IgD-negative memory B cell (primary cell): ENCODE data around the gene GPR15LG. TPM values are rescaled to one million over a fixed set of nuclear protein-coding genes. Genes with fewer than 3 reads are reported as not detected.
"Not testable (repeated sequence)": the region's sequence is repeated elsewhere in the genome, so short reads cannot be mapped to it uniquely, and the experiment has no call there.

Experiments
- H3K27ac Mint-ChIP-seq, 3 donors: one replicate each; pipeline ENCODE4 v1.8.0; 2020 to 2022; ENCODE audit warnings: mild to moderate bottlenecking in 3 of 3, mixed read lengths in 3 of 3, moderate library complexity in 1 of 3
- H3K27me3 Mint-ChIP-seq: one replicate; pipeline ENCODE4 v1.8.0; 2021; ENCODE audit warnings: mixed read lengths
- H3K36me3 Mint-ChIP-seq: one replicate; pipeline ENCODE4 v1.8.0; 2020; ENCODE audit warnings: mild to moderate bottlenecking, mixed read lengths
- H3K4me1 Mint-ChIP-seq, 3 donors: one replicate each; pipeline ENCODE4 v1.8.0; 2020 to 2022; ENCODE audit warnings: mixed read lengths in 3 of 3, mild to moderate bottlenecking in 1 of 3
- H3K4me3 Mint-ChIP-seq, 4 donors: one replicate each; pipeline ENCODE4 v1.8.0; 2020 to 2022; ENCODE audit warnings: mild to moderate bottlenecking in 4 of 4, mixed read lengths in 4 of 4, moderate library complexity in 3 of 4
- H3K9me3 Mint-ChIP-seq, 3 donors: one replicate each; pipeline ENCODE4 v1.8.0; 2020 to 2021; ENCODE audit warnings: mixed read lengths in 3 of 3, mild to moderate bottlenecking in 1 of 3
- polyA plus RNA-seq: library from polyadenylated mRNA; unstranded; fragments of 300-500 nt; fragmentation: Illumina TruSeq; gene quantifications from one replicate; pipeline ENCODE4 v1.2.3, GENCODE V29; 2021

Gene GPR15LG
- polyA plus RNA-seq, 1 donor from 2014 or later: not detected

DNA sequence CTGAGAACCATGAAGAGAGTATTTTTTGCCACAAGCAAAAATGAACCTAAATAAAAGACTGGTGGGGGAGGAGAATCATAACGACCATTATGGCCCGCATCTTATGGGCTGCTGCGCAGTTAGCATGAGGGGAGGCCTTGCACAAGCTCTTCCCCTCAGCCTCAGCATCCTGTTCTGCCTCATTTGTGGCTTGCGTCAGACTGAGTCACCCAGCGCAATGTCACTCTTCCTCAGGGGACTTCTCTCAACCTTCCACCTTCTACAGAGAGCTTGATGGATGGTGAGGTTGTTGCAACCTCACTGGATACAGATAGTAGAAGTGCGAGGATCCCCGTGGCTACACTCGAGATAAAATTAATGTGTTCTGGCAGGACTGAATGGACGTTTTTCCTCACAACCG lies 16.8 kb upstream of the GPR15LG start:
- peaks cover 2% of the 10 kb centered on the region for H3K36me3 Mint-ChIP-seq
- peak overlapping the region in 1 of 4 donors; percentile 20 for H3K4me3 Mint-ChIP-seq
- no peaks in the 10 kb centered on the region for H3K9me3 Mint-ChIP-seq
- no peaks in the 10 kb centered on the region for H3K27me3 Mint-ChIP-seq
- peak overlapping the region in 2 of 3 donors; percentile 1 to 86 for H3K27ac Mint-ChIP-seq
- H3K4me1 Mint-ChIP-seq: peaks cover 5 to 11% (median 5%) of the 10 kb centered on the region in 3 donors

DNA sequence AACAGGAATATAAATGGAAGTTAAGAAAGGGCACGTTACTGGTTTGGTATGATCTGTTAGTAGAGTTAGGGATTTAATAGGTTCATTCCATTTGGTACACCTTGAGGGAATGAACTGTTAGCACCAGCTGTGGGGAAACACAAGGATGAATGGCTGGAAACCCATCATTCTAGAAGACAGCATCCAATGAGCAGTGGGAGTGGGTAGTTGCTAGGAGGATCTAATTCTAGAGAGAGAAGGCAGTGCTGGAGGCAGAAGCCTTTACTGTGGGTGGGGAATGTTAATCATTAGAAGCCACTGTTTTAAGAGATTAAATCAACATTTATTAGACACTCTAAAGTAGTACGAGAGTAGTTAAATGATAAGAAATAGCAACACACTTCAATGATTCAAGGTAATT lies 15.5 kb upstream of the GPR15LG start:
- H3K27ac Mint-ChIP-seq: peak overlapping the region in 1 of 3 donors; percentile 96
- H3K4me1 Mint-ChIP-seq: peaks cover 5 to 11% (median 5%) of the 10 kb centered on the region in 3 donors
- peaks cover 2% of the 10 kb centered on the region for H3K36me3 Mint-ChIP-seq
- no peaks in the 10 kb centered on the region for H3K27me3 Mint-ChIP-seq
- H3K4me3 Mint-ChIP-seq: no peak overlapping the region
- no peaks in the 10 kb centered on the region for H3K9me3 Mint-ChIP-seq

DNA sequence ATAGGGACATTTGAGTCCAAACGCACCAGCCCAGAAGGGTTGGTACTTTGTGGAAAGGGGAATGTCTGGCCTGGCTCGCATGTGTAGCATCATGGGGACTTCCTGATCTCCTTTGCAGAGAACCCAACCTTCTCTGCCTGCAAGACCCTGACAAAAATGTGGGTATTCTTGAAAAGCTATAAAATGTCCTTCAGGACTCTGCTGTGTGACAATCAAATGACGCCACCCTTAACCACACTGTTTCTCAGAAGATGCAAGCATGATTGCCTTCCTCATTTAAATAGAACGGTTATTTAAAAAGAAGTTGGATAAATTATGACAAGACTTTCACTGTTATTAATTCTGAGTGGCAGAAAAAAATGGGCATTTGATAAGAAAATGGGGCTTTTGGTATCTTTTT lies 15.1 kb upstream of the GPR15LG start:
- H3K4me3 Mint-ChIP-seq: no peak overlapping the region
- H3K36me3 Mint-ChIP-seq: peaks cover 2% of the 10 kb centered on the region
- no peaks in the 10 kb centered on the region for H3K27me3 Mint-ChIP-seq
- H3K27ac Mint-ChIP-seq: peak overlapping the region in 1 of 3 donors; percentile 96
- peaks cover 5 to 11% (median 5%) of the 10 kb centered on the region in 3 donors for H3K4me1 Mint-ChIP-seq
- H3K9me3 Mint-ChIP-seq: no peaks in the 10 kb centered on the region

DNA sequence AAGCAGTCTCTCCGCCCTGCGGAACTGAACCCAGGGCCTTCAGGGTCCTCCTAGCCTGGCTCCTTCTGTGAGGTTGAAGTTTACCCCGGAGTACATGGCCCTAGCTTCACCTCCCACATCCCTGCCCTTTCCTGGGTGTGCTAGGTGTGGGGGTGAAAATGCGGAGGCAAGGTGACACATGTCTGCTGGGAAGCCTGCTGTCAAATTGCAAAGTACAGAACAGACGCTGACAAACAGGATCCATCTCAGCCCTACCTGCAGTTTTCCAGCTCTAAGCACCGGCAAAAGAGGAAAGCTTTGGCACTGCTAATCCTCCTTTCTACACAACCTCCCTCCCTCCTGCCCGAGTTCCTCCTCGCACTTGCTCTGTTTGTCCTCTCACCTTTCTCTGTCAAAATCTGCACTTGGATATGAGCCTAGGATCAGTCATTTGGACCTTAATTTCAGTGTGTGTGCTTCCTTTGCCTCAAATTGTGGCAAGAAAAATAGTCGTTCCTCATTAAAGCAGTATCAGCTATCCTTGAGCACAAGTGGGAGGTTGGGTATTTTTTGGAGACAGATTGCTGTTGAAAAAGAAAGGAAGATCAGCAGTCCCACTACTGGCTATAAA lies 14.4 kb upstream of the GPR15LG start:
- peaks cover 1% of the 10 kb centered on the region for H3K27me3 Mint-ChIP-seq
- H3K27ac Mint-ChIP-seq: no peak overlapping the region

DNA sequence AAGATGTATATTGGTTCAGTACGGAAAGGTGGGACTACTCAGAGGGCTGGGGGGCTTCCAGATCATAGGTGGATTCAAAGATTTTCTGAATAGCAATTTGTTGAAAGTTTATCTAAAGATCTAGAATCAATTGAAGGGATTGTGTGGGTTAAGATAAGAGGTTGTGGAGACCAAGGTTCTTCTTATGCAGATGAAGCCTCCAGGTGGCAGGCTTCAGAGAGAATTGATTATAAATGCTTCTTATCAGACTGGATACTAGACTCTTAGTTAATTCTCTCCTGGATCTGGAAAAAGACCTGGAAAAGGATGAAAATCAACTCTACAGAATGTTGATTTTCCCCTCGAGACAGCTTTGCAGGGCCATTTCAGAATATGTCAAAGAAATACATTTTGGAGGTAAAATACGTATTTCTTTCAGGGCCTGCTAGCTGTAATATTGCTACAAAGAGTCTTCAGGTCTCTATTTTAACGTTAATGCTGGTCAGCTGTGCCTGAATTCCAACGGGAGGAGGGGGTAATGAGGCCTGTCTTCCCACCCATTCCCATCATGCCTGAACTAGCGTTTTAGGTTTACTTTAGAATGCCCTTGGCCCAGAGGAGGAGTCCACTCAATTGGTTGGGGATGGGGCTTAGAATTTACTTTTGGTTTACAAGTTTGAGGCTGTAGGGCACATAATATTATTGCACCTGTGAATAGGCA lies 12.8 kb upstream of the GPR15LG start:
- Mint-ChIP-seq H3K27me3 (peaks cover 8% of the 10 kb centered on the region), H3K36me3 (peaks cover under 1% of the 10 kb centered on the region), H3K4me3 (no peak overlapping the region), H3K4me1 (peaks cover 10 to 19% (median 18%) of the 10 kb centered on the region in 3 donors), H3K9me3 (no peaks in the 10 kb centered on the region), H3K27ac (no peak overlapping the region)

More for the DNA sequence above, 14.4 kb upstream of the GPR15LG start:
- peaks cover 2% of the 10 kb centered on the region for H3K36me3 Mint-ChIP-seq
- H3K9me3 Mint-ChIP-seq: no peaks in the 10 kb centered on the region
- H3K4me1 Mint-ChIP-seq: peaks cover 9 to 13% (median 10%) of the 10 kb centered on the region in 3 donors
- no peak overlapping the region for H3K4me3 Mint-ChIP-seq

DNA sequence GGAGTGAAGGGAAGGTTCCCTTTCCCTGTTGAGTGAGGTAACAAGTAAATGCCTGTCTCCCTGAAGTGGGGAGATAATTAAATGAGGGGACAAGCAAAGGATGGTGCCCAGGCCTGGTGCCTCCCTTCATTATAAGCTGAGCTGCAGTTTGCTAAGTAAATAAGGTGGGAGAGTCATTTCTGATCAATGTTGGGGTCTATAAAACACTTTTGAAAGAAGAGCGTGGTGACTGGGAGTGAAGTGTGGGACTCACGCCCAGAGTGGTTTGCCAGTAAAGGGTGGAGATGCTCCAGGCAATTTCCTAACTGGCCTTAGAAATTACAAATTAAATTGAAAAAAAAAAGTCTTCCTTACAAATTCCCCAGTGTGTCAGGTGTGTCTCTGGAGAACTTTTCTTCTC lies 9.6 kb upstream of the GPR15LG start:
- H3K9me3 Mint-ChIP-seq: peaks cover 0 to 6% (median 0%) of the 10 kb centered on the region in 3 donors
- H3K27ac Mint-ChIP-seq: no peak overlapping the region
- peak overlapping the region in 1 of 4 donors; percentile 78 for H3K4me3 Mint-ChIP-seq
- H3K4me1 Mint-ChIP-seq: peaks cover 4 to 15% (median 10%) of the 10 kb centered on the region in 3 donors
- H3K27me3 Mint-ChIP-seq: peaks cover 10% of the 10 kb centered on the region
- H3K36me3 Mint-ChIP-seq: peaks cover 2% of the 10 kb centered on the region

DNA sequence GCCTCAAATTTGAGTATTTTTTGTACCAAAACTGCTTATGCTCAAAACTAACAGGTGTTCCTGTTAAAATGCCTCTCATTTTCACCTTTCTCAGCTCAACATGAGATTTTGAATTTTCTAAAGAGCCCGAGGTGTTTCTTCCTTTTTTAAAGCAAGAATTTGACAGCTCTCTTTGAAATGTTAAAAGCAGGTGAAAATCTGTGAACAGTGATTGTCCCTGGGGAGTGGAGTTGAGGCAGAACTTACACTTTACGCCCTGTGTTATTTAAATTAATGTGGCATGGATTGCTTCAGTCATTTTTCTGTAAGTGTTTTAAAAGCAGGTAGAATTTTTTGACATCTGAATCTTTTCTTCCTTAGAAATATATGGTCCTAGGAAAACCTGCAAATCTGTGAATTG lies 9.2 kb upstream of the GPR15LG start:
- Mint-ChIP-seq H3K27me3 (peaks cover 10% of the 10 kb centered on the region), H3K4me1 (peaks cover 4 to 15% (median 10%) of the 10 kb centered on the region in 3 donors), H3K36me3 (peaks cover 2% of the 10 kb centered on the region), H3K4me3 (peak overlapping the region in 2 of 4 donors; percentile 41 to 83), H3K9me3 (peaks cover 0 to 6% (median 0%) of the 10 kb centered on the region in 3 donors), H3K27ac (no peak overlapping the region)

DNA sequence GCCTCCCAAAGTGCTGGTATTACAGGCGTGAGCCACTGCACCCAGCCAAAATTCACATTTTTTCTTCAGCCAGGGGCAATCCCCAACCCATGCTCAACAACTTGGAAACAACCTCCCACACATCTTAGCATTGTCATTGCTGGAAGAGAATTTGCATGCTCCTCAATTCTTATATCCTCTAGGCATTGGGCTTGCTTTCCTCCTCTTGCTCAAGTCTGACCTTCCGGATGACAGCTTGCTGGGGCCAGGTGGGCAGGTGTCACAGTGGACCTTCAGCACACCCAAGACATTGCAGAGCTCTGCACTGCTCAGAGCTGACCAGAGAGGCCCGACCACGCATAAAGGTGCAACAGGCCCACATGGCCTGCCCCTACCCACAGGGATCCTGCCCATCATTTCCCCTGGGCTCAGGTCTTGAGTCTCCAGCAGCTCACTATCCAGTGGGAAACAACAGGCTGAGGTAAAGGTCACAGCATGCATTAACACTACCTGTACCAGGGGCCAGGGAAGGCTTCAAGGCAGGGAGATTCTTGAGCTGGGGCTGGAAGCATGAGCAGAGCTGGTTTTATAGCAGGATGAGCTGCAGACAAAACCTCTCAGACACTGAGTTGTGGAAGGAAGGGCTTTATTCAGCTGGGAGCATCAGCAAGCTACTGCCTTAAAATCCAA lies 6.8 kb upstream of the GPR15LG start:
- Mint-ChIP-seq H3K4me1 (peaks cover 6 to 20% (median 14%) of the 10 kb centered on the region in 3 donors), H3K9me3 (peaks cover 0 to 8% (median 0%) of the 10 kb centered on the region in 3 donors), H3K4me3 (peak overlapping the region in 2 of 4 donors; percentile 41 to 57), H3K36me3 (peaks cover 2% of the 10 kb centered on the region), H3K27me3 (peaks cover 10% of the 10 kb centered on the region), H3K27ac (peak overlapping the region in 2 of 3 donors; percentile 5 to 46)

DNA sequence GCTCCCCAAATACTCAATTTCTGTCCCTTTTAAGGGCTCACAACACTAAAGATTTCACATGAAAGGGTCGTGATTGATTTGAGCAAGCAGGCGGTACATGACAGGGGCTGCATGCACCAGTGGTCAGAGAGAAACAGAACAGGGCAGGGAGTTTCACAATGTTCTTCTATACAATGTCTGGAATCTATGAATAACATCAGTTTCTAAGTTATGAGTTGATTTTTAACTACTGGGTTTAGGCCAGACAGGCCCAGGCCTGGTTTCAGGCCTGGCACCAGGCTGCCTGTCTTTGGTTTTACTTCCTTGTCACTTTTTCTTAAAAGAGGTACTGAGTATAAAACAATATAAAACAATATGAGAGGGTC lies 6.3 kb upstream of the GPR15LG start:
- H3K27me3 Mint-ChIP-seq, H3K9me3 Mint-ChIP-seq, H3K36me3 Mint-ChIP-seq: not testable (repeated sequence)
- H3K27ac Mint-ChIP-seq: peak overlapping the region in 2 of 3 donors; percentile 5 to 46
- peak overlapping the region in 1 of 4 donors; percentile 17 for H3K4me3 Mint-ChIP-seq
- peaks cover 12 to 24% (median 19%) of the 10 kb centered on the region in 3 donors for H3K4me1 Mint-ChIP-seq

DNA sequence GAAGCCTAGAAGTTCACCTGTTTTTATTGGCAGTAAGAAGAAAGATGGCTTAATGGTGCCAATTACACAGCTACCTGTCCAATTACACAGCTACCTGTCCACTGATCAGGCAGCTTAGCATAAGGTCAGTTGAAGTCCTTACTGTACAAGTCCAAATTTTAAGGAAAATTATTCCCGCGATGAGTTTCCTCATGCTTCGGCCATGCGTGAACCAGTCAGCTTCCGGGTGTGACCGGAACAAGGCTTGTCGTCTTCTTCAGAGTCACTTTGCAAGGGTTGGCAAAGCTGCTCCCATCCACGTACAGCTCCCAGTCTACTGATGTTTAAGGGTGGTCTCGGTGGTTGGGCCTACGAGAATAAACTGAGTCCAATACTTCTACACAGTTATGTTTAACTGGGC lies 5.2 kb upstream of the GPR15LG start:
- not testable (repeated sequence) for H3K36me3 Mint-ChIP-seq, H3K9me3 Mint-ChIP-seq, H3K27me3 Mint-ChIP-seq, H3K27ac Mint-ChIP-seq
- Mint-ChIP-seq H3K4me1 (peaks cover 14 to 32% (median 25%) of the 10 kb centered on the region in 3 donors), H3K4me3 (peak overlapping the region in 2 of 4 donors; percentile 23 to 54)

DNA sequence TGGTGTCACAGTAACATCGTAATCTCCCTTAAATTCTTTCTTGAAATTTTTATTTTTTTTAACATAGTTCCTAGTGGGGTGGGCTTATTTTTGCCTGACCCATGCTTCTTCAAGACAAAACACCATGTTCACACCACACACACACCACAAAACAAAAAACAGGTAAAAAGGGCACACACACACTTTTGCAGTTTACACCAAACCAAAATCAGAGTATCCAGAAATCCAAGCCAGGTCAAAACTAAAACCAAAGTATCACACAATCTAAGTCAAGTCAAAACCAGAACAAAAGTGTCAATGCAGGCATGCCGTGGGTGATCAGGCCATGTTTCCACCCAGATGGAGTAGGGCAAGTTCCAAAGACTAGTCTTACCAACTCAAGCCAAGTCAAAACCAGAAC lies 2.4 kb upstream of the GPR15LG start:
- H3K27me3 Mint-ChIP-seq, H3K9me3 Mint-ChIP-seq, H3K36me3 Mint-ChIP-seq: not testable (repeated sequence)
- Mint-ChIP-seq H3K27ac (peak overlapping the region; percentile 81 to 97 (median 90)), H3K4me3 (peak overlapping the region in 3 of 4 donors; percentile 50 to 83 (median 65)), H3K4me1 (peaks cover 10 to 19% (median 17%) of the 10 kb centered on the region in 3 donors)

DNA sequence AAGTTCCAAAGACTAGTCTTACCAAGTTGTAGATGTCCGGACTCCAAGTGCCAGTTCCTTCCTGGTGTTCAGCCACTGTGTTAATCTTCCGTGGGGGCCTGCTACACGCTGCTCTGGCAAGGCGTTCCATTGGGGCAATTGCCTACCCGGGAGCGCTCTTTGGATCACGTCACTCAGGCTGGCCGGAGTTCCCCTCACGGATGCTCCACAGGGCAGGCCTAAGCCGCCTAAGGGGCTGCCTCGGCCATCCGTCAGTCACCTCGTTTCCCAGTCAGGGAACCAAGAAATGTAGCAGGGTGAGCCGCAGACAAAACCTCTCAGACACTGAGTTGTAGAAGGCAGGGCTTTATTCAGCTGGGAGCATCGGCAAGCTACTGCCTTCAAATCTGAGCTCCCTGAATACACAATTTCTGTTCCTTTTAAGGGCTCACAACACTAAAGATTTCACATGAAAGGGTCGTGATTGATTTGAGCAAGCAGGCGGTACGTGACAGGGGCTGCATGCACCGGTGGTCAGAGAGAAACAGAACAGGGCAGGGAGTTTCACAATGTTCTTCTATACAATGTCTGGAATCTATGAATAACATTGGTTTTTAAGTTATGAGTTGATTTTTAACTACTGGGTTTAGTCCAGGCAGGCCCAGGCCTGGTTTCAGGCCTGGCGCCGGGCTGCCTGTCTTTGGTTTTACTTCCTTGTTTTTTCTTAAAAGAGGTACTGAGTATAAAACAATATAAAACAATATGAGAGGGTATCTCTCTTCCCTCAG lies 1.7 kb upstream of the GPR15LG start:
- H3K36me3 Mint-ChIP-seq, H3K9me3 Mint-ChIP-seq, H3K27me3 Mint-ChIP-seq: not testable (repeated sequence)
- peak overlapping the region in 3 of 4 donors; percentile 13 to 83 (median 65) for H3K4me3 Mint-ChIP-seq
- peaks cover 14 to 22% (median 20%) of the 10 kb centered on the region in 3 donors for H3K4me1 Mint-ChIP-seq
- H3K27ac Mint-ChIP-seq: peak overlapping the region; percentile 81 to 97 (median 90)

DNA sequence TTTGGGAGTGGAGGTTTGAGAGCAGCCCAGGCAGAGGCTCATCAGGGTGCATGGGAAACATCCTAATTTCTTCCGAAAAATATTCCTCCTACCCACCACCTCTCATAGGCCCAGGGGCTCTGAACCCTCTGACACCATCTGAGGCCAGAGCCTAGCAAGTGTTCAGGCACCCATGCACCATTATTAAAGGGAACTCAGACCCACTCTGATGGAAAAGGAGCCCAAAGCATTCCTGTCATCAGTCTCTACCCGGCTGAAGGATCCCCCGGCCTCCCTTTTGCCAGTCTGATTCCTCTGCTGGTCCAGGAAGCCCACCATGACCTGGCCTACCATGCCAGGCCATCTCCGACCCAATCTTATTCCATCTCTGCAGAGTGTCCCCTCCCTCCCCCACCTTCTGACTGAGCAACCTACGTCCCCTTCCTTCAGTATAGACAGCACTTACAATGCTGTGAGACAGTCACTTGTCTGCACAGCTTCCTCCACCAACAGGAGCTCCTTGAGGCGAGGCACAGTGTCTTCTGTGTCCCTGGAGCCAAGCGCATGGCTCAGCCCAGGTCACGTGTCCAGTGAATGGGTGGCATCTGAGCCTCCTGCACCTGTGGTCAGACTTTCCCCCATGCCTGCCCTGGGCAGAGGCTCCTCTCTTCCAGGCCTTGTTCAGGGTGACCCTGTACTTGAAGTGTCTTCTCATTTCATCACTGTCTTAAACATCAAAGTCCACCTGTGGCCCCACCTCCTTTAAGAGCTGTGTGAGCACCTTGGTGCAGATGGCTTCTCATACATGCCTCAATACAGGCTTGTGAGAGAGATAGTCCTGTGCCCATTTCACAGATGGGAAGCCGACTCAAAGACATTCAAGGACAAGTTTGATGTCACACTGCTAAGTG lies 889 bp upstream of the GPR15LG start:
- H3K27ac Mint-ChIP-seq: peak overlapping the region; percentile 81 to 97 (median 90)
- H3K27me3 Mint-ChIP-seq: peaks cover 2% of the 10 kb centered on the region
- peaks cover 0 to 2% (median 0%) of the 10 kb centered on the region in 3 donors for H3K9me3 Mint-ChIP-seq
- peaks cover 6% of the 10 kb centered on the region for H3K36me3 Mint-ChIP-seq
- H3K4me3 Mint-ChIP-seq: peak overlapping the region in 2 of 4 donors; percentile 13 to 68
- peaks cover 14 to 23% (median 21%) of the 10 kb centered on the region in 3 donors for H3K4me1 Mint-ChIP-seq

DNA sequence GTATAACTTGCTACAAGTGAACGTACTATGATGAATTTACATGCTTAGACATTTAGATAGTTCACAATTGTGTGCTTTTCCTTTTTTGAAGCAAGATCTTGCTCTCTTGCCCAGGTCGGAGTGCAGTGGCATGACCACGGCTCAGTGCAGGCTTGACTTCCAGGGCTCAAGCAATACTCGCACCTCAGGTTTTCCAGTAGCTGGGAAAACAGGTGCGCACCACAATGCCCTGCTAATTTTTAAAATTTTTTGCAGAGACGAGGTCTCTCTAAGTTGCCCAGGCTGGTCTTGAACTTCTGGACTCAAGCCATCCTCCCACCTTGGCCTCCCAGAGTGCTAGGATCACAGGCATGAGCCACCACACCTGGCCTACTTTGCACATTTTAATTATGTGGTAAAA lies 1.8 kb downstream of the GPR15LG start:
- H3K36me3 Mint-ChIP-seq: peaks cover 6% of the 10 kb centered on the region

More for the DNA sequence above, 1.8 kb downstream of the GPR15LG start:
- Mint-ChIP-seq H3K4me3 (no peak overlapping the region), H3K27ac (no peak overlapping the region), H3K9me3 (peaks cover 0 to 2% (median 0%) of the 10 kb centered on the region in 3 donors), H3K4me1 (peaks cover 14 to 21% (median 20%) of the 10 kb centered on the region in 3 donors), H3K27me3 (peaks cover 2% of the 10 kb centered on the region)
